Measurements from ENCODE around the gene SLC25A33. TPM values are rescaled to one million over a fixed set of nuclear protein-coding genes. Genes with fewer than 3 reads are reported as not detected.
A peak's percentile ranks its signal among the peaks of the same experiment; 100 is the strongest.
"Not testable (repeated sequence)": the region's sequence is repeated elsewhere in the genome, so short reads cannot be mapped to it uniquely, and the experiment has no call there.

Gene SLC25A33
- total RNA-seq, 2 experiments from 2014 or later, result 4.1 to 4.4 TPM

DNA sequence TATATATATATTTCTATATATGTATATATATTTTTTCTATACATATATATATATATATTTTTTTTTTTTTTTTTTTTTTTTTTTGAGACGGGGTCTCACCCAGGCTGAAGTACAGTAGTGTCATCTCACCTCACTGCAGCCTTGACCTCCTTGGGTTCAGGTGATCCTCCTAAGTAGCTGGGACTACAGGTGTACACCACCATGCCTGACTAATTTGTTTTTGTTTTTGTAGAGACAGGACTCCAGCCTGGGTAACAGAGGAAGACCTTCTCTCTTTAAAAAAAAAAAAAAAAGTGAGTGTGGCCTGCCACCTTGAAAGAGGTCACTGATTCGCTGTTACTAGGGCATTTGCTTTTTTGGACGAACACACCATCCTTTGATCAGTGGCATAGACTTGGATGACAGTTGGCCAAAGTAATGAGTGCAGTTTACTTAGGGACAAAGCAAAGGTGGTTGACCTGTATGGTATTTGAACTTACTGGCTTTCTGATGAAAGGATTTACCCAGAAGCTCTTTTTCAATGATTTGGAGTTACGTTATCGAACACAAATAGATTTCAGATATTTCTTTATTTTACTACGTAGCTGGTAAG is 10.8 kb downstream of the SLC25A33 start:
- ATAC-seq (no peak), DNase-seq (no peak)
- POLR2A ChIA-PET, result no interaction called here
- Mint-ChIP-seq H3K27me3 (ENCODE audit: low read depth) (no peaks in the 10 kb centered on the region), H3K4me1 (ENCODE audit: low read depth) (no peaks in the 10 kb centered on the region), H3K36me3 (ENCODE audit: low read depth) (peaks cover 8% of the 10 kb centered on the region), H3K27ac (no peak overlapping the region), H3K9me3 (ENCODE audit: insufficient read depth) (no peaks in the 10 kb centered on the region), H3K4me3 (no peak overlapping the region)
- CTCF ChIA-PET, result interaction anchor here (0.9 kb wide), 2 partner anchors 12 to 23 kb away, joined by 3 to 4 read pairs; no protein-coding TSS in a partner anchor

DNA sequence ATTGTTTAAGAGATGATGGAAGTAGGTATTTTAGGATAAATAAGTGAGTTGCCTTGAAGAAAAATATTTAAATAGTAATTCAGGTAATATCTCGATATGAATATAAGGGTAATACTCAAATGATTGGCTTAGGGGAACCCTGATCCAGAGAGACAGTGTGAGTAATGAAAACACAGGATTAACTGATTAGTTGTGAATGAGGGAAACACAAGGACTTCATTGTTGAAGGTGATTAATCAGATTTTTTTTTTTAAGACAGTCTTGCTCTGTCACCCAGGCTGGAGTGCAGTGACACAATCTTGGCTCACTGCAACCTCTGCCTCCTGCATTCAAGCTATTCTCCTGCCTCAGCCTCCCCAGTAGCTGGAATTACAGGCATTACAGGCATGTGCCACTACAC is 12.7 kb downstream of the SLC25A33 start:
- H3K27me3 Mint-ChIP-seq (ENCODE audit: low read depth), result no peaks in the 10 kb centered on the region
- H3K9me3 Mint-ChIP-seq (ENCODE audit: insufficient read depth), result no peaks in the 10 kb centered on the region
- ChIA-PET CTCF (interaction anchor here (1.3 kb wide), 1 partner anchor 20 kb away, joined by 3 read pairs; no protein-coding TSS in a partner anchor), POLR2A (interaction anchor here (0.6 to 1.3 kb wide), 2 partner anchors 12 to 105 kb away, joined by 3 read pairs; no protein-coding TSS in a partner anchor)
- no peak overlapping the region for H3K4me3 Mint-ChIP-seq
- H3K4me1 Mint-ChIP-seq (ENCODE audit: low read depth), result no peaks in the 10 kb centered on the region
- H3K36me3 Mint-ChIP-seq (ENCODE audit: low read depth), result peaks cover 21% of the 10 kb centered on the region
- no peak for ATAC-seq
- H3K27ac Mint-ChIP-seq, result no peak overlapping the region
- no peak for DNase-seq

DNA sequence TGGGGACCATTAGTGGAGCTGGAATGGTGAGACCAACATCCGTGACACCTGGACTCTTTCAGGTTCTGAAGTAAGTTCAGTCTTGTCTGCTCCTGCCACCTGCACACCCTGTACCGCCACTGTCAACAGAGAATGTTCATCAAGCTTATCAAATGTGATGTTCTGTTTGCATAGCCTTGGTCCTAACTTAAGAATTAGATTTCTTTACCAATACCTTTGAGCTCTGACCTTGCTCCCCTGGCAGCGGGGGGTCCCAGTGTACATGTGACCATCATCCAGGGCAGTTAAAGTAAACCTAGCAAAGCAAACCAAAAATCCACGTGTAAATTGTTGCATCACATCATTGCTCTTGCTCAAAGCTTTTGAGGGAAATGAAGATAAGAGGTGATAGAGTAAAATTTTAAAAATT is 14.5 kb downstream of the SLC25A33 start:
- H3K27me3 Mint-ChIP-seq (ENCODE audit: low read depth), result no peaks in the 10 kb centered on the region

DNA sequence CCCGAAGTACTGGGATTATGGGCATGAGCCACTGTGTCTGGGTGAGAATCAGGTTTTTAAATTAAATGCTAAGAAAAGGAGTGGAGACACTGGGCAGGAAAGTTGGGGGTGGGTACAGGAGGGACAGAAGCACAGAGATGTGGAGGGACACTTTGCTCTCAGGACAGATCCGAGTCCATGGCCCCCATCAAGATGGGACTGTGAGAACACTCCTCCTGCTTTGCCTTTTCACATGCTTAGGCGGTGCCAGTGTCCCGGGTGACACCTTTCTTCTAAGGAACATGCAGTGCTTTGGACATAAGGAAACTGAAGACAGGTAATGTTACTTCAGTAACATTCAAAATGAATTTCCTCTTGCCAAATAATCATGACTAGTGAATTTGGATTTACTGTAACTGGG is 16.7 kb downstream of the SLC25A33 start:
- Mint-ChIP-seq H3K4me3 (no peak overlapping the region), H3K4me1 (ENCODE audit: low read depth) (peaks cover 26% of the 10 kb centered on the region), H3K27ac (no peak overlapping the region), H3K9me3 (ENCODE audit: insufficient read depth) (no peaks in the 10 kb centered on the region), H3K36me3 (ENCODE audit: low read depth) (peaks cover 29% of the 10 kb centered on the region), H3K27me3 (ENCODE audit: low read depth) (no peaks in the 10 kb centered on the region)
- ATAC-seq (no peak), DNase-seq (no peak)
- ChIA-PET POLR2A (no interaction called here), CTCF (no interaction called here)

More for the DNA sequence above, 14.5 kb downstream of the SLC25A33 start:
- peaks cover 15% of the 10 kb centered on the region for H3K4me1 Mint-ChIP-seq (ENCODE audit: low read depth)
- no peak for DNase-seq
- ATAC-seq, result no peak
- ChIA-PET CTCF (interaction anchor here (0.7 to 2.0 kb wide), 6 partner anchors 19 to 286 kb away, joined by 3 to 5 read pairs (median 3); no protein-coding TSS in a partner anchor), POLR2A (no interaction called here)
- H3K36me3 Mint-ChIP-seq (ENCODE audit: low read depth), result peaks cover 26% of the 10 kb centered on the region
- H3K27ac Mint-ChIP-seq, result no peak overlapping the region
- no peaks in the 10 kb centered on the region for H3K9me3 Mint-ChIP-seq (ENCODE audit: insufficient read depth)
- no peak overlapping the region for H3K4me3 Mint-ChIP-seq

DNA sequence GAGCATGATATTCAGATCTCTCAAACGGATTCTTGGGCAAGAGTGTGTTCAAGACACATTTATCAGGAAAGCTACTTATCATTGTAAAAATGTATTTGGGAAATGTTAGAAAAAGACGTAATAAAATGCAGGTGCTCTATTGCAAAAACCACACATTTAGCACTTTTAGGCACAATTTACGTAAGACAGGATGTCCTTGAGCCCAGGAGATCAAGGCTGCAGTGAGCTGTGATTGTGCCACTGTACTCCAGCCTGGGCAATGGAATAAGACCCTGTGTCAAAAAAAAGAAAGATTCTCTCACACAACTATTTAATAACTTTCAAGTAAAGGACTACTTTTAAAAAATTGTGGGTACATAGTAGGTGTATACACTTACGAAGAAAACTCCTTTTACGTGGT is 18.4 kb downstream of the SLC25A33 start:
- ATAC-seq, result no peak
- Mint-ChIP-seq H3K9me3 (ENCODE audit: insufficient read depth) (no peaks in the 10 kb centered on the region), H3K4me1 (ENCODE audit: low read depth) (peaks cover 26% of the 10 kb centered on the region), H3K27ac (no peak overlapping the region), H3K36me3 (ENCODE audit: low read depth) (peaks cover 27% of the 10 kb centered on the region), H3K27me3 (ENCODE audit: low read depth) (no peaks in the 10 kb centered on the region), H3K4me3 (no peak overlapping the region)
- ChIA-PET POLR2A (interaction anchor here (2.1 kb wide), 1 partner anchor 20 kb away, joined by 6 read pairs; no protein-coding TSS in a partner anchor), CTCF (interaction anchor here (0.9 to 3.4 kb wide), 4 partner anchors 11 to 67 kb away, joined by 3 to 18 read pairs (median 4); no protein-coding TSS in a partner anchor)
- no peak for DNase-seq

DNA sequence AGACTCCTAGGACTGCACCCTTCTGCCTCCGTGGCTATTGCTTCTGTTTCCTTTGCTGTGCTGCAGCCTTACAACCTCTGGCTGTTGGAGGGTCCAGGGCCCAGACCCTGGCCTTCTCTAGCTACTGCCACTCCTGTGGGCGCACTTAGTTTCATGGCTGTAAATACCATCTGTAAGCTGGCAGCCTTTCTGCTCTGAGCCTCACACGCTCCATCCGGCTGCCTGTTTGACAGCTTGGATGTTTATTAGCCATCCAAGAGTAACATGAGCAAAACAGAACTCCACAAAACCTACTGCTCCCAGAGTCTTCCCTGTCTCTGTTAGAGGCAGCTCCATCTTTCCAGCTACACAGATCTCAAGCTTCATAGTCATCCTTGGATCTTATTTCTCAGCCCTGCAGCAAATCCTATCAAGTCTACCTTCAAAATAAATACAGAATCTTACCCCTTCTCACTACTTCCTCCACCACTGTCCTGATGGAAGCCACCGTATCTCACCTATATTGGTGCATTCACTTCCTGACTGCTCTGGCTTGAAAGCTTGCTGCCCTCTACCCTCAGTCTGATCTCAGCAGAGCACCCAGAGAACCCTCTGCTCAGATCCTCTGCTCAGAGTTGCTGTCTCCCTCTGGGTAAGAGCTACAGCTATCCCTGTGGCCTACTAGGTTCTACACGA is 19.1 kb downstream of the SLC25A33 start:
- peaks cover 27% of the 10 kb centered on the region for H3K36me3 Mint-ChIP-seq (ENCODE audit: low read depth)
- H3K27me3 Mint-ChIP-seq (ENCODE audit: low read depth), result no peaks in the 10 kb centered on the region
- DNase-seq (peak; percentile 28), ATAC-seq (peak; percentile 74)
- H3K27ac Mint-ChIP-seq, result peak overlapping the region; percentile 2
- no peak overlapping the region for H3K4me3 Mint-ChIP-seq
- no peaks in the 10 kb centered on the region for H3K9me3 Mint-ChIP-seq (ENCODE audit: insufficient read depth)
- ChIA-PET POLR2A (interaction anchor here (2.1 kb wide), 1 partner anchor 20 kb away, joined by 6 read pairs; no protein-coding TSS in a partner anchor), CTCF (interaction anchor here (0.9 to 3.4 kb wide), 5 partner anchors 10 to 63 kb away, joined by 3 to 18 read pairs (median 5); no protein-coding TSS in a partner anchor)
- peaks cover 29% of the 10 kb centered on the region for H3K4me1 Mint-ChIP-seq (ENCODE audit: low read depth)

DNA sequence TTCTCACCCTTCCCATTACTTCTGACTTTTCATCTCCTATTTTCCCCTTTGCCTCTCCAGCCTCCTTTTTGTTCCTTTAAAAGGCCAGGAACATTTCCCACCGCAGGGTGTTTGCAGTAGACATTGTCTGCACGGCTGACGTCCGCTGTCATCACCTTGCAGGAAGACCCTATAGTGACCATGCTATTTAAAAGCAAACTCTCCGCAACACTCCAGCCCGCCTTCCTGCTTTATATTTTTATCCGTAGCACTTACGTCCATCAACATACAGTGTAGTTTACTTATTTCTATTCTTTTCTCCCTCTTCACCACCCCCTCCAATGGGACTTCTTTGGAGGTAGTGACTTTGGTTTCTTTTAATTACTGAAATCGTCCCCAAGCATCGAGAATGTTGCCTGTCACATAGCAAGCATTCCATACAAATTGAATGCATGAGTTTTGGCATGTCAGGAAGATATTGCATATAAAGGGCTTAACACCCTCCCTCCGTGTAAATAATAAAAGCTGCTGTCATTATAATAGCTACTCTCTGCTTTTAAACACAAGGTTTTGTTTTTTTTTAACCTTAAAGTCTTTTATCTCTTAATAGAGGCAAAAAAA is 19.8 kb downstream of the SLC25A33 start:
- Mint-ChIP-seq H3K36me3 (ENCODE audit: low read depth) (peaks cover 22% of the 10 kb centered on the region), H3K4me3 (no peak overlapping the region), H3K27ac (peak overlapping the region; percentile 2), H3K27me3 (ENCODE audit: low read depth) (no peaks in the 10 kb centered on the region), H3K4me1 (ENCODE audit: low read depth) (peaks cover 29% of the 10 kb centered on the region), H3K9me3 (ENCODE audit: insufficient read depth) (no peaks in the 10 kb centered on the region)
- no peak for ATAC-seq
- CTCF ChIA-PET, result interaction anchor here (0.6 to 3.4 kb wide), 5 partner anchors 9 to 424 kb away, joined by 3 to 18 read pairs (median 5); no protein-coding TSS in a partner anchor
- DNase-seq, result no peak
- POLR2A ChIA-PET, result interaction anchor here (0.6 to 2.1 kb wide), 2 partner anchors 16 to 21 kb away, joined by 3 to 6 read pairs; no protein-coding TSS in a partner anchor

DNA sequence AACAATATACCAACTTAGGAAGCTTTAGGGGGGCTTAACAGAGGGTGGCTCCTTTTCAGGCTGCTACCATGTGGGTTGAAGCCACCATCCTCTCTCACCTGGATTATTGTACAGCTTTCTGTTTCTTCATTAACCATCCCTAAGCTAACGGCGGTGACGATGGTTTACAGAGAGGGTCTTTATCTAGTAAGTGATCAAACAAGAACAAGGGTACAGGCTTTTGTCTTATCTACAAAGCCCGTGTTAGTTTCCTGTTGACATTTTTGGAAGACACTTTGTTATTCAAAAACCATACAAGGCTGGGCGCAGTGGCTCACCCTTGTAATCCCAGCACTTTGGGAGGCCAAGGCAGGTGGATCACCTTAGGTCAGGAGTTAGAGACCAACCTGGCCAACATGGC is 20.4 kb downstream of the SLC25A33 start:
- peak overlapping the region; percentile 28 for H3K27ac Mint-ChIP-seq
- POLR2A ChIA-PET, result interaction anchor here (2.1 kb wide), 1 partner anchor 22 kb away, joined by 6 read pairs; no protein-coding TSS in a partner anchor
- H3K4me3 Mint-ChIP-seq, result no peak overlapping the region

DNA sequence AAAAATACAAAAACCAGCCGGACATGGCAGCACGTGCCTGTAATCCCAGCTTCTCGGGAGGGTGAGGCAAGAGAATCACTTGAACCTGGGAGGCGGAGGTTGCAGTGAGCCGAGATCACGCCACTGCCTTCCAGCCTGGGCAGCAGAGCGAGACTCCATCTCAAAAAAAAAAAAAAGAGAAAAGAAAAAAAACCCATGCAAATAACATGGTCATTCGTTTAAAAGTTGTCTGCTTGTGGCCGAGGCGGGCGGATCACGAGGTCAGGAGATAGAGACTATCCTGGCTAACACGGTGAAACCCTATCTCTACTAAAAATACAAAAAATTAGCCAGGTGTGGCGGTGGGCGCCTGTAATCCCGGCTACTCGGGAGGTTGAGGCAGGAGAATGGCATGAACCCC is 20.8 kb downstream of the SLC25A33 start:
- ATAC-seq; DNase-seq; H3K4me3 Mint-ChIP-seq; H3K27me3 Mint-ChIP-seq (ENCODE audit: low read depth); H3K9me3 Mint-ChIP-seq (ENCODE audit: insufficient read depth); H3K27ac Mint-ChIP-seq; POLR2A ChIA-PET: not testable (repeated sequence)
- H3K36me3 Mint-ChIP-seq (ENCODE audit: low read depth), result peaks cover 22% of the 10 kb centered on the region
- CTCF ChIA-PET, result interaction anchor here (3.4 kb wide), 1 partner anchor 65 kb away, joined by 18 read pairs; no protein-coding TSS in a partner anchor
- H3K4me1 Mint-ChIP-seq (ENCODE audit: low read depth), result peaks cover 29% of the 10 kb centered on the region

More for the DNA sequence above, 20.4 kb downstream of the SLC25A33 start:
- H3K36me3 Mint-ChIP-seq (ENCODE audit: low read depth), result peaks cover 22% of the 10 kb centered on the region
- H3K4me1 Mint-ChIP-seq (ENCODE audit: low read depth), result peaks cover 29% of the 10 kb centered on the region
- CTCF ChIA-PET, result interaction anchor here (0.6 to 3.4 kb wide), 2 partner anchors 65 to 423 kb away, joined by 3 to 18 read pairs; no protein-coding TSS in a partner anchor
- H3K27me3 Mint-ChIP-seq (ENCODE audit: low read depth), result no peaks in the 10 kb centered on the region
- ATAC-seq (peak; percentile 32), DNase-seq (no peak)
- H3K9me3 Mint-ChIP-seq (ENCODE audit: insufficient read depth), result no peaks in the 10 kb centered on the region

DNA sequence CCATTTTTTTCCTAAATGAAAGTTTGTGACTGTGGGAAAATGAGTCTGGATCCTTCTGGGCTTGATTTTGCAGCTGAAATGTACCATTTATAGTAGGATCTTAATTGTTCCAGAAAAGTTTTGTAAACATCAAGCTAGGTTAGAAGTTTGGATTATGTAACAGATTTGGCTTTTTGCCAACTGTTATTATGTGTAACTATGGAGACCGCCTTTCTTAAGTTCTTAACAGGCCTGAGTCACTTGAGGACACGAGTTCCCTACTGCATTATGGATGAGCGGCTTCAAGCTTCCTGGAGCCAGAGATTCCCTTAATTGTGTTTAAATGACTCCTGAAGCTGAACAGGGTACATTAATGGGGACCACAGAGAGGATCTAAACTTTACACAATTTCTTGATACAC is 22.2 kb downstream of the SLC25A33 start:
- ATAC-seq (no peak), DNase-seq (no peak)
- peaks cover 29% of the 10 kb centered on the region for H3K4me1 Mint-ChIP-seq (ENCODE audit: low read depth)
- peaks cover 11% of the 10 kb centered on the region for H3K36me3 Mint-ChIP-seq (ENCODE audit: low read depth)
- H3K9me3 Mint-ChIP-seq (ENCODE audit: insufficient read depth), result no peaks in the 10 kb centered on the region
- ChIA-PET CTCF (interaction anchor here (0.8 kb wide), 1 partner anchor 12 kb away, joined by 3 read pairs; no protein-coding TSS in a partner anchor), POLR2A (no interaction called here)
- no peak overlapping the region for H3K4me3 Mint-ChIP-seq
- no peaks in the 10 kb centered on the region for H3K27me3 Mint-ChIP-seq (ENCODE audit: low read depth)
- no peak overlapping the region for H3K27ac Mint-ChIP-seq

DNA sequence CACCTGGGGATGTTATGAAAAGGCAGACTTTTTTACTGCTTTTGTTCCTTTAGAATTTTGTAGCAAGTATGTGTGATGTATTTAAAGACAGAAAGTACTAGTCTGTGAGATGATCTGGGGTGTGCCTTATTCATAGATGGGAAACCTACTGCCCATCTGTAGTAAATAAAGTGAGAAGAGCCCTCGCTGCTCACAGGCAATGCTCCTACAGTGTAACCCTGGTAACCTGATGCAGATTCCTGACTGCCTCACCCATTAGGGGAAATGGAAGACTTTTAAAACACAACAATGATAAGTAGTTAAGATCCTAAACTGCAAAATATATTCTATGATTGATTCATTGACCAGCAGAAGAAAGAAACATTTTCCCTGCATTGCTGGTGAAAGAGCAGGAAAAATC is 30.0 kb downstream of the SLC25A33 start:
- H3K9me3 Mint-ChIP-seq (ENCODE audit: insufficient read depth), result no peaks in the 10 kb centered on the region
- POLR2A ChIA-PET, result no interaction called here
- H3K27me3 Mint-ChIP-seq (ENCODE audit: low read depth), result no peaks in the 10 kb centered on the region
- CTCF ChIA-PET, result interaction anchor here (1.0 to 1.2 kb wide), 2 partner anchors 75 to 345 kb away, joined by 3 read pairs; no protein-coding TSS in a partner anchor
- no peaks in the 10 kb centered on the region for H3K4me1 Mint-ChIP-seq (ENCODE audit: low read depth)
- H3K27ac Mint-ChIP-seq, result no peak overlapping the region
- no peak for DNase-seq
- ATAC-seq, result no peak
- peaks cover 14% of the 10 kb centered on the region for H3K36me3 Mint-ChIP-seq (ENCODE audit: low read depth)
- no peak overlapping the region for H3K4me3 Mint-ChIP-seq

Measured in activated CD8-positive, alpha-beta T cell treated with anti-CD3 and anti-CD28 coated beads, Interleukin-2, amount 10 ng/mL, durations not matched to agents 7 days and 5 days (primary cell).